GM19193 (cell line): ENCODE measurements around the gene RAI1.

Experiments
- POLR2A ChIP-seq: IDR thresholded peaks from 4 replicates; pipeline ENCODE4 v1.6.1; 2011; ENCODE audit not compliant: insufficient read depth, insufficient read length; ENCODE audit errors: extremely low read depth

The RAI1 gene

DNA sequence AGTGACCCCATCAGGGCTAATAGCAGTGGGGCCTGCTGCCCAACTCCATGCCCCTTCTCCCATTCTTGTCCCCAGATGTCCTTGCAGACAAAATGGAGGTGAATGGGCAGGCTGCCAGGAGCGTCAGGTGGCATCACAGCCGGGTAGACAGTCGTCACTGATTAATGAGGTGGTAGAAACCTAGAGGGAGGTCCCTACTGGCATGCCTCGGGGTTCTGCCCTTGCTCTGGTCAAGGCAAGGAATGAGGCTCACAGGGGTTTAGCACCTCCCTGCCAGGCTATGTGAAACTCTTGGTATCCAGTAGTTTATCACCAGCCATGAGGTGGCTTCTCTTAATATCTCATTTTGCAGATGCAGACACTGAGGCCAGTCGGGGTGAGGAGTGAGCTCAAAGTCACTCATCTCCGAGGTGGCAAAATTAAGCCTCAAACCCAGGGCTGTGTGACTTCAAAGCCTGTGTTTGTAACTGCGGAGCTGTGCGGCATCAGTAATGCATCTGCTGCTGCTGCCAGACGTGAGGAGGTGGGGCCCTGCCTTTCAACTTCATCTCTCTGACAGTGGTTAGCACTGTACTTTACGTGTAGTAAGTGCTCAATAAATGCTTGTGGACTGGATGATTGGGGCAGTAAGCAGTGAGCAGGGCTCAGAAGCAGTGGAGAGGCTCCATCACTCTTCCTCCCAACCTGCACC lies 21.3 kb downstream of the RAI1 start:
- no peak for TF ChIP-seq POLR2A

DNA sequence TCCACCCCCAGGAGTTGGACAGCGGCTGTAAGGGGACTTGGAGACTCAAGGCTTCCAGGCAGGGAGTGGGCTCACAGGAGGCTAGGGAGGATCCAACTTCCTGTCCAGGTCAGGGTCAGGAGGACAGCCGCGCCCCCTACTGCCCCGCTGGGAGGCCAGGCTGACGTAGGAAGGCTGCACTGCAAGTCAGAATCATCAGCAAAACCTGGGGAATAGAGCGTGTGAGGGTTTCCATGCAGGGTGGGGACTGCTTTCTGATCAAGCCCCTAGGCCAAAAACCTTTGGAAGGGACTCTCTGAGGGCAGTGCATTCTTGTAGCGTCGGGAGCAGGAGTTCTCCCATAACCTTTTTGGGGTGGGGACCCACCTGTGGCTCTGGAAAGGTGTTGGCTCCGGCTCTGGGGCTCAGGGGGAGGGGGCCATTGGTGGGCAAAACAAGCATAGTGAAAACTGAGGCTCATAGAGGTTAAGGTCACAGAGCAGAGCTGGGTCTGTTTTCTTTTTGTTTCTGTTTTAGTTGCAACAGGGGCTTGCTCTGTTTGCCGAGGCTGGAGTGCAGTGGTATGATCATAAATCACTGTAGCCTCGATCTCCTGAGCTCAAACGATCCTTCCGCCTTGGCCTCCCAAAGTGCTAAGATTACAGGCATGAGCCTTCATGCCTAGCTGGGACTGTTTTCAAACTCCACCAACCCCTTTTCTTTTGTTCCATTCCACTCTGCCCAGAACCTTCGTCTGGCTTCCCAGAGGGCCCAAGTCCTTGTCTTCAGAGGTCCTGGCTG lies 22.1 kb downstream of the RAI1 start:
- TF ChIP-seq POLR2A, result no peak

DNA sequence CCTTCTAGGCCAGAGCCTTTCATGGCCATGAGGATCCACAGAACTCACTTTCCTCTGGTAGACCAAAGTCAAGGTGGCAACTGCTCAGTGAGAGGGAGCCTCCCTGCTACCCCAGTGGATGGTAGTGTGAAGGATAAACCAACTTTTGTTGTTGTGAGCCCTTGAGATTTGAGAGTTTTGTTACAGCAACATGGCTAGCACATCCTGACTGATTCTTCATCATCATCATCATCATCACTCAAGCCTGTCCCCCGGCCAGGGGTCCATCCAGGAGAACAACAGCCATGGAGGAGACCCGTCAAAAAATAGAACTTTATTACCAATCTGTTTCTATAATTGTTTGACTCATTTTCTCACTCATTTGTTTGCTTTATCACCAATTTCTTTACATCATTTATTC lies 23.7 kb downstream of the RAI1 start:
- no peak for TF ChIP-seq POLR2A

DNA sequence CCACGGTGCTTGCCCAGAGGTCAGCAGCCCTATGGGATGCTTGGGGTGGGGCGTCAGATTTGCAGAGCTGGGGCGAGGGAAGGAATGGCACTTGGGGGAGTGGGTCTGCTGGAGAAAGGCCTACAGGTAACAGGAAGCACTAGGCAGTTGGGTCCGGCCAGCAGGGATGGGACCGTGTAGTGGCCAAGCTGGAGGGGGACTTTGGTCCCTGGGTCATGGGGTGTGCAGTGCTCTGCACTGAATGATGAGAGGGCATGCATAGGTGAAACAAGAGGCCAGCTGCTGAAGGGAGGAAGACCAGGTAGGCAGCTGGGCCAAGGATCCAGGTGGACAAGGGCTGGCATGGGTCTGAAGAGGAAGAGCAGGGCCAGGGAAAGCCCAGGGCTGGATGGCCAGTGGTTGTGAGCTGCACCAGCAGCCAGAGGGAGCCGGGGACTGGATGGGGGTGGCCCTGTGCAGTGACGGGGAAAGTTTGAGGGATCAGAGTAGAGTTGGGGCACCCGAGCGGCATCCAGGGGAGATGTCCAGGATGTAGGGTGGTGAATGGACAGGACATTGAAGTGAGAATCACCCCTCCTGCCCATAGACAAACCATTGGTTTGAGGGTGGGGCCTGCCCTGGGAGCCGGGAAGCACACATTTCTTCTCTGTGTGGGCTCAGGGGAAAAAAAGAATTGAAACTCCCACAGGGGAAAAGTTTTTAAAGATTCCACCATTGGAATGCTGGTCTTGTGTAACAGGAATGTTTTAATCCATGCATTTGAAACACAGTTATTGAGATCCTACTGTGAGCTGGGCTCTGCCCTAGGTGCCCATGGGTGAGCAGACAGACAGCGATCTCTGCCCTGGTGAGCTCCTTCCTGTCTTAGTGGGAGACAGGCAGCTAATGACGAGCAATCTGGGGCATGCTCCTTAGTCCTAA lies 25.1 kb downstream of the RAI1 start:
- TF ChIP-seq POLR2A, result no peak

DNA sequence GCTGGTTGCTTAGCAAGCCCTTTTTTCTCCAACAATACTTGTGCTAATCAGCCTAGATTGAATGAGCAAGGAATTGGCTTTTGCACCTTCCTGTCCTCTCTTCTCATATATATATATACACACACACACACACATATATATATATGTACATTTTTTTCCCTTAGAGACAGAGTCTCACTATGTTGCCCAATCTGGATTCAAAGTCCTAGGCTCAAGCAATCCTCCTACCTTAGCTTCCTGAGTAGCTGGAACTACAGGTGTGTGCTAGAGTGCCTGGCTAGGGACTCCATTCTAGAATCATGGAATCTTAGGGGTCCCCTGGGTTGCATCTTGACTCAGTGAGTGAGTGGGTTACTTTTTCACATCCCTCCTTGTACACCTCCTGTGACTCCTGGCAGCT lies 27.0 kb downstream of the RAI1 start:
- TF ChIP-seq POLR2A, result no peak

DNA sequence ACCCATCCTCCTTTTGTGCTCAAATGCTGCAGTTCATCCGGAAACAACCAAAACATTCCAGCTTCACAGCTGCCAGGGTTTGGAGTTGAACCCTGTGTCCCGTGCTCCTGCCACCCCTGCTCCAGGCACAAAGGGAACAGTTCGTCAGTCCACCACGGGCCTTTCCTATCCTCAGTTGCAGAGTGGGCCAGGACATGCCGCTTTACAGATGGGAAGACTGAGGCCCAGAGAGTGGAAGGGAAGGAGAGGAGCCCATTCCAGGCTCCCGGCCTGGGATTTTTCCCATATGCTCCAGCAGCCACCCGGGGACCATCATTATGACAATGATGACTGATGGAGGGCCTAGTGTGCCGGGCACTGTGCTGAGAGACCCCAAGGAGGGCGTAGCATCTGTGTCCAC lies 27.6 kb downstream of the RAI1 start:
- TF ChIP-seq POLR2A, result no peak

- no peak for TF ChIP-seq POLR2A
Observed at GRCh38 chr17:17709815-17710321, 28.6 kb downstream of the RAI1 start.

DNA sequence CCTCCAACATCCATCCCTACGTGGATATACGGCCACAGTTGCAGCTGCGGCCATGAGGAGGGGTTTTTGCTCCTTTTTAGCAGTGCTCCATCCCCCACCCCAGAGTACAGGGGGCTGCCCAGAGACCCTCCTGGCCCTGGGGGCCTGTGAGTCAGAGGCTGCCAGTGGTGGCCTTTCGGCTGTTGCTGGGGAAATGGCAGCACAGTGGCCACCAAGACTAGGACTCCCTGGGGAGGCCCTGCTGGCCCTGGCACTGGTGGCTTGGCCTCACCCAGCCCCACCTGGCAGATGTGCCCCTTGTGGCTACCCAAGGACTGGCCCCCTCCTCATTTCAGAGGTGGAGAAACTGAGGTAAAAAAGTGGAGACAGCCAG lies 29.1 kb downstream of the RAI1 start:
- no peak for TF ChIP-seq POLR2A

DNA sequence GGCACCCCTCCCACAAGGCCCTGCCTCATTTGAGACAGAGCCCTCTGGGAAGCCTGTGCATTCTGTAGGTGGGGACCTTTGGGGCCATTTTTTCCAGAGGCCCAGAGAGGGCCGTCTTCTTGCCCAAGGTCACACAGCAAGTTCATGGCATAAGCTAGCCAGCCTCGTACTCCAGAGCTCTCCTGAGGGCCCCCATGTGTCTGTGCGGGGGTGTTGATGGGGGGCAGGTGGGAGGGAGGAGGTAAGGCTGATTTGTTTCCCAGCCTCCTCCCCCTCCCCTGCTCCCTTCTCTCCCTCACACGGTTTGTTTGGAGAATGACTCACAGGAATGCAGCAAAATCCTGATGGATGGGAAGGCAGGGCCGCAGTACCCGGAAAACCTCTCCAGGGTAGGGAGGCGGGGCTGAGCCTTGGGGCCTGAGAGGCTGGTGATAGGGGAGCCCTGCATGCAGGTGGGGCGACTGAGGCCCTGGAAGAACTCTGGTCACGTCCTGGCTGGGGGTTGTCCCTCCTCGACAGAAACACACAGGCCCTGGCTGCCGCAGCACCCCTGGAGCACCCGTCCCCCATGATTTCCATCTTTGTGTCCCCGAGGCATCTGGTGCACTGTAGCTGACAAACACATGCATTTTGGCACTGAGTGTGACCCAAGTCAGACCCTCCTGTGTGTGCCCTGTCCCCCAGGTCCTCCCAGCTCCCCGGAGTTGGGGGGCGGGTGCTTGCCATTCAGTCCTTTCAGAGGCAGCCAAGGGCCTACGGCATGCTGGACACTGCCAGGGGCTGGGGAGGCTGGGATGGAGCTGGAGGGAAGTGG lies 29.7 kb downstream of the RAI1 start:
- TF ChIP-seq POLR2A, result no peak

DNA sequence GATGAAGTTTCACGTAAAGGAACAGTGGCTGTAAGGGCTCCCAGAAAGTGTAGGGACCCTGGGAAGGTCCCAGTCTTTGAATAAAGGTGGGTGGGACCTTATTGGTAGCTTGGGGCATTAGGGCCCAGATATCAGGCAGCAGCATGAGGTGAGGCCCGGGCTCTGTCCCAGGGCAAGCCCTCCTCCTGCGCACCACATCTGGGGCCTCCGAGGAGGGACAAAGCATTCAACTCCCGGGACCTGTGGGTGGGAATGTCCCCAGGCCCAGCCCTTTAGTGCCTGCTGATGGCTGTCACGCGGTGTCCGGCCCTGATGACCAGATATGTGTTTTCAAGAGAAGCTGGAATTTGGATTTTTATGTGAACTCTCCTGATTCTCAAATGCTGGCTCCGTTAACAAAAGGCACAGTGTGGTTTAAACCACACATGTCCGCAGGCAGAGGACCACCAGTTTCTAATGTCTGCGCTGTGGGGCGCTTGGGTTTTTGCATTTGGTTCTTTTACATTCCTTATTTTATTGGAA lies 30.4 kb downstream of the RAI1 start:
- TF ChIP-seq POLR2A, result no peak

- no peak for TF ChIP-seq POLR2A
Observed at GRCh38 chr17:17712268-17712924, 31.1 kb downstream of the RAI1 start.

DNA sequence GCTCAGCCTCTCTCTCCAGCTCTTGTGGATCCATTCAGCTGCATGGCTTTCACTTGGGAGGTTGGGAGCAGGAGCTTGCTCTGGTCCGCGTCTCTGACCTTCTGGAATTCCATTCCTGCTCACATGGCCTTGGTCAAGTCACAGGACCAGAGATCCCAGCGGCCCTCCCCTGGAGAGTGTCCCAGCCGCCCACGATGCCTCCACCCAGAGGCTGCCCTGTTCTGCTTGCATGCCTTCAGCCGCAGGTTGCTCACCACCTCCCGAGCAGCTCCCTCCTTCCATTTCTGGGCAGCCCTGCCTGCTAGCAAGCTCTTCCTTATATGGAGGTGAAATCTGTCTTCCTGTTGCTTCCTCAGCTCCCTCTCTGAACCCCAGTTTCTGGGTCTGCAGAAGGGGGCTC lies 32.6 kb downstream of the RAI1 start:
- TF ChIP-seq POLR2A, result no peak

DNA sequence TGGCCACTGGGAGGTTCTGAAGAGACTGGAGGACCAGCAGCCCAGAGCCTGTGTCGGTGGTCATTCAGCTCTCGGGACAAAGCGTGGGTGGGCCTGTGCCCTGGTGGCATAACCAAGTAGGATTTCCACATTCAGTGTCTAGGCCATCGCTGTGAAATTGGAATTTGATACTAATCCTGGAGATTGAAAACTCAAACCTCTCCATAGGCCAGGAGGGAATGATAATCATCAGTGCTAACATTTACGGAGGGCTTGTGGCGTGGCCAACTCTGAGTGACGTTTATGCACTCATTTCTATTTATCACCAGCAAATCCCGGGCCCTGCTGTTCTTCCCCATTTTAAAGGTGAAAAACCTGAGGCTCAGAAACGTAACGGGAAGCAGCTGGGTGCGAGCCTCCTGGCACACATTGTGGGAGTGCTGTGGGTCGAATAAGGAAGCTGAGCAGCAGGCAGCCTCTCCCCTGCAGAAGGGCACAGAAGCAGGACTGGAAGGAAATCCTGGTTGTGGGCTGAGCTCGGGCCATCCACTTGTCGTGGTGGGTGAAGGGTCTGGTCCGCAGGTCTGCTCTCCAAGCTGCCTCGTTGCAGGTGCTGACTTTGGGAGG lies 33.1 kb downstream of the RAI1 start:
- TF ChIP-seq POLR2A, result no peak

GRCh38 chr17:17714879-17715278 lies 33.6 kb downstream of the RAI1 start:
- no peak for TF ChIP-seq POLR2A
